Thoracic aorta (tissue), 2 donors: Measurements from ENCODE around the gene CRAMP1. TPM values are rescaled to one million over a fixed set of nuclear protein-coding genes. Genes with fewer than 3 reads are reported as not detected.

Source experiments
- ATAC-seq: fragments of 150-250 bp; one replicate; pipeline ENCODE4 v1.8.0; 2017; ENCODE audit warnings: low read depth; ENCODE audit not compliant: insufficient number of reproducible peaks, low FRiP score
- DNase-seq: peaks from one replicate; pipeline ENCODE4 v3.0.0-alpha.2; 2020; ENCODE audit warnings: low spot score
- H3K27ac ChIP-seq, 2 donors: fragments of 200-600 bp; sonication (generic); 1 replicate in 1 of 2; 2 replicates in 1 of 2; pipeline ENCODE4 v1.5.1; 2016; ENCODE audit warnings: mild to moderate bottlenecking in 2 of 2, moderate library complexity in 2 of 2
- H3K27me3 ChIP-seq: fragments of 200-600 bp; sonication (generic); replicated peaks from 2 replicates; pipeline ENCODE4 v1.6.0; 2016; ENCODE audit warnings: mild to moderate bottlenecking; ENCODE audit not compliant: insufficient read depth
- H3K36me3 ChIP-seq: fragments of 200-600 bp; sonication (generic); one replicate; pipeline ENCODE4 v1.5.1; 2016
- H3K4me1 ChIP-seq, 2 donors: fragments of 200-600 bp; sonication (generic); 1 replicate in 1 of 2; 2 replicates in 1 of 2; pipeline versions ENCODE4 v1.5.1 to v1.6.0; 2016; ENCODE audit warnings: low read depth in 2 of 2, mild to moderate bottlenecking in 1 of 2; ENCODE audit not compliant: control insufficient read depth in 1 of 2
- H3K4me3 ChIP-seq: fragments of 200-600 bp; sonication (generic); 2 replicates; pipeline ENCODE4 v1.5.1; 2016; ENCODE audit warnings: mild to moderate bottlenecking
- H3K9me3 ChIP-seq: fragments of 200-600 bp; sonication (generic); 2 replicates; pipeline ENCODE4 v1.5.1; 2016
- CTCF ChIP-seq: fragments of 200-600 bp; sonication (generic); IDR thresholded peaks from one replicate; pipeline ENCODE4 v1.5.1; 2019; ENCODE audit warnings: antibody characterized with exemption
- total RNA-seq, 2 donors: library from RNA; depleted of rRNA; stranded (reverse); fragments of >200 nt; gene quantifications; one replicate each; pipeline versions ENCODE4 v1.1.0 to v1.2.3, GENCODE V29; 2016

The CRAMP1 gene
- total RNA-seq, 2 donors from 2014 or later = 15.0 to 21.4 TPM

DNA sequence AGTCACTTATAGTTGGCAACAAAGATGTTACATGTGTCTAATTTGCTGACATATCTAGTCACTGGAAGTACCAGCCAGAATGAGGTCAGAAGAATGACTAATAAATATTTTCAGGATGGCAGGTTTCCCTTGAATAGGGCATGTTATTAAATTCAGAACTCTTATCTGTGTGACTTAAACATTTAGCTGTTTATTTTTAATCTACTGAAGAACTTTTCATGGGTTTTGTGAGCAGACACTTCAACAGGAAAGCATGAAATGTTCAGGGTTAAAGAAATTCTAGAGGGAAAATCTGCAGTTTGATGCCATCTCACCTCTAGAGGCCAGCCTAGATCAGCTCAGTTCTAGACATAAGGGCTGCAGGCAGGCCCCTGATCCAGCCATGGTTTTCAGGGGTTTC is 79.1 kb downstream of the CRAMP1 start:
- Histone ChIP-seq H3K4me3 (no peak overlapping the region), H3K27me3 (no peaks in the 10 kb centered on the region), H3K27ac (peak overlapping the region; percentile 43 to 81), H3K36me3 (no peaks in the 10 kb centered on the region), H3K4me1 (peaks cover 3 to 43% of the 10 kb centered on the region in 2 donors), H3K9me3 (no peaks in the 10 kb centered on the region)
- ATAC-seq = no peak
- DNase-seq = no peak
- TF ChIP-seq CTCF = peak; percentile 15

DNA sequence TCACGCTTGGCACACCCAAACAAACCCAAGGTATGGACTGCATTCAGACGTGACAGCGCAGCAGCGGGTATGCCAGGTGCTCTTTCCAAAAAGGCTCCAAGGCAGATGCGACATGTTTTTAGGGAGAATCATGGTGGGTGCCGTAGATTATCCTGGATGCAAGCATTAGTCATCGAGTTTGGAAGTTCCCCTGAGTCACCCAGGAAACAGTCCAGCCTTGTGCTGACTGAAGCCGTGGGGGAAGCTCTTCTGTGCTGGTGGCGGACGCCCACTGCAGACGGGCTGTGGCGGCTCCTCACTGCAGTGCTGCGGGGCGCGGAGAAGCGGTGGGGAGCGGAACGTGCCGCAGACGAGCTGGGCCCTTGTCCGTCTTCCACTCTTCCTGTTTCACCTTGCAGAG is 79.8 kb downstream of the CRAMP1 start:
- H3K4me1 ChIP-seq = peaks cover 3 to 43% of the 10 kb centered on the region in 2 donors
- no peaks in the 10 kb centered on the region for H3K27me3 ChIP-seq
- DNase-seq = no peak
- peak; percentile 24 for ATAC-seq
- no peaks in the 10 kb centered on the region for H3K9me3 ChIP-seq
- no peaks in the 10 kb centered on the region for H3K36me3 ChIP-seq
- peak overlapping the region; percentile 15 to 81 for H3K27ac ChIP-seq
- TF ChIP-seq CTCF = no peak
- no peak overlapping the region for H3K4me3 ChIP-seq

- H3K36me3 ChIP-seq = peaks cover 13% of the 10 kb centered on the region
- TF ChIP-seq CTCF = no peak
Measured at GRCh38 chr16:1696863-1697262, 84.7 kb downstream of the CRAMP1 start.

DNA sequence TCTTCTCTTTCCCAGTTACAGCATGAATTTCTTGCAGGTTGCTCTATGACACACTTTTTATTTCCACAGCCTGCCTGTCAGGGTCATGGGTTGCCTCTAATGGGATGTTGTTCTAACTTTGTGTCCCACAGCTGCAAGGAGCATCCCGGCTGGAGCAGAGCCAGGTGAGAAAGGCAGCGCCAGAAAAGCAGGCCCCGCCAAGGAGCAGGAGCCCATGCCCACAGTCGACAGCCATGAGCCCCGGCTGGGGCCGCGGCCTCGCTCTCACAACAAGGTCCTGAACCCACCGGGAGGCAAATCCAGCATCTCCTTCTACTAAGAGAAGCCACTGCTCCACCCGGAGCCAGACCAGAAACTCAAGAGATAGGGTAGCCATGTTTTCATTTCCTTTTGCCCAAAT is 86.5 kb downstream of the CRAMP1 start:
- H3K27me3 ChIP-seq = no peaks in the 10 kb centered on the region
- H3K9me3 ChIP-seq = no peaks in the 10 kb centered on the region
- no peak for TF ChIP-seq CTCF
- peaks cover 13% of the 10 kb centered on the region for H3K36me3 ChIP-seq
- DNase-seq (no peak), ATAC-seq (no peak)
- H3K4me3 ChIP-seq = no peak overlapping the region
- H3K4me1 ChIP-seq = peaks cover 0 to 5% of the 10 kb centered on the region in 2 donors
- H3K27ac ChIP-seq = no peak overlapping the region

More at GRCh38 chr16:1696863-1697262, 84.7 kb downstream of the CRAMP1 start:
- Histone ChIP-seq H3K9me3 (no peaks in the 10 kb centered on the region), H3K27ac (no peak overlapping the region), H3K4me1 (peaks cover 0 to 11% of the 10 kb centered on the region in 2 donors), H3K27me3 (no peaks in the 10 kb centered on the region), H3K4me3 (no peak overlapping the region)
- ATAC-seq (no peak), DNase-seq (no peak)

- H3K4me1 ChIP-seq = peaks cover 0 to 14% of the 10 kb centered on the region in 2 donors
- no peaks in the 10 kb centered on the region for H3K9me3 ChIP-seq
- no peak for TF ChIP-seq CTCF
- DNase-seq (no peak), ATAC-seq (no peak)
- no peaks in the 10 kb centered on the region for H3K27me3 ChIP-seq
- H3K27ac ChIP-seq = peak overlapping the region in 1 of 2 donors; percentile 20
- H3K36me3 ChIP-seq = peaks cover 13% of the 10 kb centered on the region
- no peak overlapping the region for H3K4me3 ChIP-seq
Measured at GRCh38 chr16:1700246-1700645, 88.1 kb downstream of the CRAMP1 start.
